ENCODE results near the gene NTM.
"Not testable (repeated sequence)": the region's sequence is repeated elsewhere in the genome, so short reads cannot be mapped to it uniquely, and the experiment has no call there.

The NTM gene

GRCh38 chr11:131370090-131370751 is at the start of gene NTM:
Gene NTM (plus strand): TSS chr11:131370615.
- no peak for DNase-seq (ENCODE audit: low spot score)

GRCh38 chr11:131324921-131325570 is 45.4 kb upstream of the NTM start:
- DNase-seq (ENCODE audit: low spot score), result no peak

GRCh38 chr11:131326829-131327228 is 43.6 kb upstream of the NTM start:
- no peak for DNase-seq (ENCODE audit: low spot score)

- DNase-seq (ENCODE audit: low spot score), result no peak
These were observed 43.0 kb upstream of the NTM start for GRCh38 chr11:131327421-131327820.

GRCh38 chr11:131328843-131329242 is 41.6 kb upstream of the NTM start:
- DNase-seq (ENCODE audit: low spot score), result no peak

GRCh38 chr11:131331010-131331409 is 39.4 kb upstream of the NTM start:
- no peak for DNase-seq (ENCODE audit: low spot score)

- DNase-seq (ENCODE audit: low spot score), result no peak
These were observed 38.9 kb upstream of the NTM start for GRCh38 chr11:131331546-131331945.

- no peak for DNase-seq (ENCODE audit: low spot score)
These were observed 35.8 kb upstream of the NTM start for GRCh38 chr11:131334601-131335000.

GRCh38 chr11:131341900-131342299 is 28.5 kb upstream of the NTM start:
- not testable (repeated sequence) for DNase-seq (ENCODE audit: low spot score)

- not testable (repeated sequence) for DNase-seq (ENCODE audit: low spot score)
These were observed 28.0 kb upstream of the NTM start for GRCh38 chr11:131342442-131342841.

- DNase-seq (ENCODE audit: low spot score), result no peak
These were observed 25.0 kb upstream of the NTM start for GRCh38 chr11:131345406-131345805.

GRCh38 chr11:131349368-131350086 is 20.9 kb upstream of the NTM start:
- DNase-seq (ENCODE audit: low spot score), result no peak

- DNase-seq (ENCODE audit: low spot score), result no peak
These were observed 19.5 kb upstream of the NTM start for GRCh38 chr11:131350872-131351271.

GRCh38 chr11:131351848-131352247 is 18.6 kb upstream of the NTM start:
- no peak for DNase-seq (ENCODE audit: low spot score)

- DNase-seq (ENCODE audit: low spot score), result no peak
These were observed 16.6 kb upstream of the NTM start for GRCh38 chr11:131353766-131354165.

- no peak for DNase-seq (ENCODE audit: low spot score)
These were observed 16.1 kb upstream of the NTM start for GRCh38 chr11:131354251-131354701.

- DNase-seq (ENCODE audit: low spot score), result no peak
These were observed 14.2 kb upstream of the NTM start for GRCh38 chr11:131356206-131356605.

GRCh38 chr11:131365329-131365930 is 5.0 kb upstream of the NTM start:
- no peak for DNase-seq (ENCODE audit: low spot score)

GRCh38 chr11:131370901-131371790 is 731 bp downstream of the NTM start:
- no peak for DNase-seq (ENCODE audit: low spot score)

- DNase-seq (ENCODE audit: low spot score), result no peak
These were observed 1.3 kb downstream of the NTM start for GRCh38 chr11:131371791-131372104.

GRCh38 chr11:131372234-131372962 is 2.0 kb downstream of the NTM start:
- DNase-seq (ENCODE audit: low spot score), result no peak

Measured in activated CD4-positive, alpha-beta T cell treated with anti-CD3 and anti-CD28 coated beads, Interleukin-2, Interleukin-4, amounts not matched to agents 100 ng/mL and 50 ng/mL, durations not matched to agents 16 hours and 8 hours (primary cell).